ENCODE results near the gene RFX1. TPM values are rescaled to one million over a fixed set of nuclear protein-coding genes. Genes with fewer than 3 reads are reported as not detected.

The RFX1 gene
- total and polyA plus RNA-seq, 9 of the 15 experiments (the other 6 are each of a cell fraction or from before 2014, with no cell fraction given) = 0.14 to 19.3 (median 1.2) TPM

GRCh38 chr19:13959141-13959961 lies 46.8 kb downstream of the RFX1 start (continued):
- TF ChIP-seq, protein P1, sequence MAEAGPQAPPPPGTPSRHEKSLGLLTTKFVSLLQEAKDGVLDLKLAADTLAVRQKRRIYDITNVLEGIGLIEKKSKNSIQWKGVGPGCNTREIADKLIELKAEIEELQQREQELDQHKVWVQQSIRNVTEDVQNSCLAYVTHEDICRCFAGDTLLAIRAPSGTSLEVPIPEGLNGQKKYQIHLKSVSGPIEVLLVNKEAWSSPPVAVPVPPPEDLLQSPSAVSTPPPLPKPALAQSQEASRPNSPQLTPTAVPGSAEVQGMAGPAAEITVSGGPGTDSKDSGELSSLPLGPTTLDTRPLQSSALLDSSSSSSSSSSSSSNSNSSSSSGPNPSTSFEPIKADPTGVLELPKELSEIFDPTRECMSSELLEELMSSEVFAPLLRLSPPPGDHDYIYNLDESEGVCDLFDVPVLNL (CRISPR knock-in tag; IDR thresholded peaks at IDR 0.05; ENCODE audit: low read depth) = no peak
- TF ChIP-seq POLR2G (IDR thresholded peaks at IDR 0.05; ENCODE audit: low read depth, low read length) = peak; percentile 57
- TF ChIP-seq RBFOX2 (IDR thresholded peaks at IDR 0.05; ENCODE audit: low read depth, low read length) = peak; percentile 36; the same call in 1 of the 2 replicates
- TF ChIP-seq, protein P2, sequence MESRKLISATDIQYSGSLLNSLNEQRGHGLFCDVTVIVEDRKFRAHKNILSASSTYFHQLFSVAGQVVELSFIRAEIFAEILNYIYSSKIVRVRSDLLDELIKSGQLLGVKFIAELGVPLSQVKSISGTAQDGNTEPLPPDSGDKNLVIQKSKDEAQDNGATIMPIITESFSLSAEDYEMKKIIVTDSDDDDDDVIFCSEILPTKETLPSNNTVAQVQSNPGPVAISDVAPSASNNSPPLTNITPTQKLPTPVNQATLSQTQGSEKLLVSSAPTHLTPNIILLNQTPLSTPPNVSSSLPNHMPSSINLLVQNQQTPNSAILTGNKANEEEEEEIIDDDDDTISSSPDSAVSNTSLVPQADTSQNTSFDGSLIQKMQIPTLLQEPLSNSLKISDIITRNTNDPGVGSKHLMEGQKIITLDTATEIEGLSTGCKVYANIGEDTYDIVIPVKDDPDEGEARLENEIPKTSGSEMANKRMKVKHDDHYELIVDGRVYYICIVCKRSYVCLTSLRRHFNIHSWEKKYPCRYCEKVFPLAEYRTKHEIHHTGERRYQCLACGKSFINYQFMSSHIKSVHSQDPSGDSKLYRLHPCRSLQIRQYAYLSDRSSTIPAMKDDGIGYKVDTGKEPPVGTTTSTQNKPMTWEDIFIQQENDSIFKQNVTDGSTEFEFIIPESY (CRISPR knock-in tag; IDR thresholded peaks at IDR 0.05) = peak; percentile 10

GRCh38 chr19:13958043-13958442 lies 48.1 kb downstream of the RFX1 start:
- WGBS (ENCODE audit: insufficient coverage, low coverage, missing lambda C conversion rate) = 4% methylated on average over 12 of the region's 12 CpGs
- Histone ChIP-seq H3K4me1 (replicated peaks in 1 of 2; ENCODE audit: control insufficient read depth in 2 of 2, insufficient read depth in 2 of 2, low read length in 2 of 2) (peaks cover 14 to 81% of the 10 kb centered on the region in 2 experiments; a peak in 4 of 5 replicates), H3K4me3 (no peak overlapping the region), H3K9ac (ENCODE audit: insufficient read depth in 1 of 2, low read depth in 2 of 2, low read length in 2 of 2) (peak overlapping the region in 1 of 2 experiments; percentile 57; a peak in 2 of 4 replicates), H3K36me3 (ENCODE audit: control insufficient read depth, insufficient read depth, low read length) (peaks cover 89% of the 10 kb centered on the region), H3K27me3 (ENCODE audit: control insufficient read depth in 2 of 2, insufficient read depth in 2 of 2, low read length in 2 of 2) (no peaks in the 10 kb centered on the region), H3K9me3 (replicated peaks; ENCODE audit: control insufficient read depth, insufficient read depth, low read depth, low read length) (no peaks in the 10 kb centered on the region), H4K20me1 (replicated peaks; ENCODE audit: control insufficient read depth, insufficient read depth, low read length) (peaks cover 4% of the 10 kb centered on the region; the same call in 1 of the 2 replicates), H3K4me2 (ENCODE audit: insufficient read depth, low read length) (peak overlapping the region; percentile 68), H3K79me2 (ENCODE audit: control insufficient read depth, insufficient read depth, low read length) (peaks cover 15% of the 10 kb centered on the region), H2AFZ (ENCODE audit: low read depth, low read length) (no peak overlapping the region), H3K9me1 (ENCODE audit: control insufficient read depth, insufficient read depth, low read length) (no peaks in the 10 kb centered on the region), H3K27ac (ENCODE audit: extremely low read depth, low read depth, low read length) (peak overlapping the region; percentile 58)
- intact Hi-C loops (cut with micrococcal nuclease) = loop anchor here (10.0 kb wide), 1 partner anchor 77 kb away; the partner anchor contains the start of gene IL27RA
- FAIRE-seq (peak; percentile 99), ATAC-seq (peak; percentile 84), DNase-seq (ENCODE audit: extremely low read depth in 1 of 4, low spot score in 3 of 4) (peak; percentile 82 to 90 (median 84))
- CTCF ChIA-PET (ENCODE audit: low intra/inter-chr PET ratio) = no interaction called here
- POLR2A ChIA-PET = interaction anchor here (0.5 to 0.7 kb wide), 6 partner anchors 11 to 1063 kb away, joined by 3 to 4 read pairs (median 3); no protein-coding TSS in a partner anchor
- in situ Hi-C loops (cut with MboI) = no loop called here
- BruUV-seq (replicated peaks) = no TSS peak
- 0 out of 2 replicates have a peak, but pooled peaks have one; percentile 18 for TF ChIP-seq MAX (CRISPR knock-in tag; IDR thresholded peaks at IDR 0.05)
- no peak for TF ChIP-seq MTF1 (CRISPR knock-in tag; IDR thresholded peaks at IDR 0.05; ENCODE audit: borderline replicate concordance)
- TF ChIP-seq HINFP (tag; conservative IDR thresholded peaks at IDR 0.05; ENCODE audit: low read depth) = no peak
- no peak for TF ChIP-seq PTBP1 (IDR thresholded peaks at IDR 0.05; ENCODE audit: low read depth, low read length)
- no peak for TF ChIP-seq SMARCA4 (IDR thresholded peaks at IDR 0.05)
